HG02840 (cell line): ENCODE results near the gene MEN1.

ENCODE experiments used
- ATAC-seq: cut with Tn5 transposase; IDR thresholded peaks from one replicate; pipeline ENCODE4 v1.9.1; 2021; ENCODE audit warnings: mild to moderate bottlenecking, moderate library complexity, moderate number of reproducible peaks; ENCODE audit not compliant: unreplicated experiment, low FRiP score

Gene MEN1

DNA sequence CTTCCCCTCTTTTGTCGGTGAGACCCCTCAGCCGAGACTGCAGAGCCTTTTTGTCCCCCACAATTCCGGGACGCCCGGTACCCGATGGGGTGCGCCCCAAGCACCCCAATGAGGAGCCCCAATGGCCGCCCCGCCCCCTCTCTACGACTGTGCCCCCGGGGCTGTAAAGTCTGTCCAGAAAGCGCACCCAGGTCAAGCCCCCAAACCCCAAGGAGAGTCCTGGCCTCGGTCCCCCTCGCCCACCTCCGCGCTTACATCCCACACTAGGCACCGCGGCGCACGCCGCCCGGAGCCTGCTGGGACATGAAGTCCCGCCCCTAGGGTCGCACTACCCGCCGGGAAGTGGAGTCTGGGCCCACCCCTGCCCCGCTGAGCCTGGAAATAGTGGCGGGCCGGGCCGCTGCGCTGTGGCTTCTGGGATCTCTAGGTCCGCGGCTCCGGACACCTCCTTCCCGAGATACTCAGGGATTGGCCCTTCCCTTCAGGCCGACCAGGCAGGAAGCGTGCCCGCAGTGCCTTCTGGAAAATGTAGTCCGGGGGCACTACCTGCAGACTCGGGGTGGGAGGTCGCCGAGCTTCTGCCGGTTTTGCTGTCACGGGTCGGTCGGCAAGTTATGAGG lies at the start of gene MEN1:
Gene MEN1, minus strand, starts transcription at position 281 of the 620 bp plus-strand sequence. CDS start 442 bp downstream, outside the sequence.
- ATAC-seq: peak; percentile 68

DNA sequence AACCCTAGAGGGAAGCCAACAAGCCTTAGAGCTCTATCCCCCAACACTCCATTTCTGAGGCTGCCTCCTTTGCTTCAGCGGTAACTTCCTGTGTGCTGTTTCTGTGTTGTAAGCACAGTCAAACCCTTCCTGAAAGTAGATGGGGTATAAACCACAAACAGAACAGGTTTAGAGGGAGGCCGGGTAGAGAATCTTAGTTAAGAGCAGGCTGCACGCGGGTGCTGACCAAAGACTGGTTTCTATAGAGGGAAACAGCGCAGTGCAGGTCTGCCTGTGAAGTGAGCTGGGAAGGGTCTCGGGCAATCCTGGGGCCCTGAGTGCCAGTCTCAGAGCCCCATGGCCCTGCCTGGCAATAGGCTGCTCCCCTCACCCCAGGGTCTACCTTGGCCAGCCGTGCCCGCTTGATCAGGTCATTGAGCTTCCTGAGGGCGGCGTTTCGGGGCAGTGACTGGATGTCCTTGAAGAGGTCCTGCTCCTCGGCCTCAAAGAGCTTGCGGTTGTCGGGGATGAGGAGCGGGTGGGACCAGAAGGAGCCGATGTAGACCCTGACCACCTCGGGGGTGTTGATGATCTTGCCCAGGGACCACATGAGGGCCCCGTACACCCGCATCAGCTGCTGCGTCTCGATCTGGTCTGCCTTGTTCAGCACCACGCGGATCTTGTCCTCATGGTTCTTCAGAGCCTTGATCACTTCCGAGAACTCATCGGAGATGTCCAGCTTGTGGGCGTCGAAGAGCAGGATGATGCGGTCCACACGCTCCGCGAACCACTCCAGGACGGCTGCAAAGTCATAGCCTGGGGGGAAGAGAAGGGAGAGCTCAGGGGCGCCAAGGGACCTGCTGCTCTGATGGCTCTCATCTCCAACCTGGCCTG lies 49.4 kb upstream of the MEN1 start:
- ATAC-seq: peak; percentile 70

- peak; percentile 8 for ATAC-seq
Measured at GRCh38 chr11:64858467-64859263, 48.3 kb upstream of the MEN1 start.

DNA sequence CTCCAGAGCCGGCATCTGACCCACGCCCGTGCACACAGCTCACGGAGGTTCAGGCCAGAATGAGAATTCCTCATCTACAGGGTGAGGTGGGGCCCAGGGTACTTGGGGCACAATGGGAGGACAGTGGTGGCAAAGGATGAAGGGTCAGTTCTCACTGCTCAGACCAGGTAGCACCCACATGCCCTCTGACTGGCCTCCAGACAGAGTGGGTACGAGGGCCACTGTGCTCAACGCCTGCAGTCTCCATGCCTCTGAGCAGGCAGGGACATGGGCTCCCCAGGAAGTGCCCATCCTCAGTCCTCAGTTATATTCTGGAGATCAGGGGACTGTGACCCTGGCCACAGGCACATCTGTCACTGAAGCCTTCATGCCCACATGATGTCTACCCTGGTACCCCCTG lies 47.1 kb upstream of the MEN1 start:
- no peak for ATAC-seq

GRCh38 chr11:64856382-64857227 lies 46.3 kb upstream of the MEN1 start:
- ATAC-seq: no peak

- no peak for ATAC-seq
Measured at GRCh38 chr11:64855596-64856304, 45.4 kb upstream of the MEN1 start.

DNA sequence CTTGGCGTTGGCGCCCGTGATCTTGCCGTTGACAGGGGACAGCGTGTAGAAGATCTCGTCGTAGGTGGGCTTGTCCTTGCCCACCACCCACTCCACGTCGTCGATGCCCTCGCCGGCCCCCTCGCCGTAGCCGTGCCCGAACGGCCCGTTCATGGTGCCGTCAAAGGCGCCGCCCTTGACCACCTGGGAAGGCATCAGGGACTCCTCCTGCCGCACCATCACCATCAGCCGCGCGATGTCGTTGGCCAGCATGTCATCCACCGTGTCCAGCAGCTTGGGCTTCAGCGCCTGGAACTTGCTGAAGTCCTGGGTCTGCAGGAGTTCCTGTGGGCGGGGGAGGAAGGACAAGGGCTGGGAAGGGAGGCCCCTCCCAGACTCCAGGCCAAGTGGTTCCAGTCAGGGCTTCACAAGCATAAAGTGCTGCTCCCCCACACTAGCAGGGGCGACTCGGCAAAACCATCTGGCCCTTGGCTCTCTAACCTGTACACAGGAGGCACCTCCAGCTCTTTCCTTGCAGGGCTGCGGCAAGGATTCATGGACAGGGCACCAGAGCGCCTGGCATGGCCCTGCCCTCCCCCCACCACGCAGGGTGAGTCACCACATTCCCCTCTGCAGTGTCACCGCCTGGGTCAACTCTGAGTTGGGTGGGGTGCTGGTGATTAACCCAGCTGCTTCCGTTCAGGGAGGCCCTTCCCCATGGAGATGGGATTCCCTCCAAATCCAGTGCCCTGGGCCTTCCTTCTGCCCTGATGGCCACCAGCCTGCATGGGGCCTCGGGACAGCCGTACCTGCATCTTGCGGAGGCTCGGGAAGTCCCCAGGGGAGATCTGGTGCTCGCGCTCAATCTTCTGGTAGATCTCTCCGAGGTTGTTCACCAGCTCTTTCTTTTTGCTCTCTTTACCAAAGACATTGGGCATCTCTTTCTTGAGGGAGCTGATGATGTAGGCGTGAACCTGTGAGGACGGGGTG lies 44.5 kb upstream of the MEN1 start:
- no peak for ATAC-seq

DNA sequence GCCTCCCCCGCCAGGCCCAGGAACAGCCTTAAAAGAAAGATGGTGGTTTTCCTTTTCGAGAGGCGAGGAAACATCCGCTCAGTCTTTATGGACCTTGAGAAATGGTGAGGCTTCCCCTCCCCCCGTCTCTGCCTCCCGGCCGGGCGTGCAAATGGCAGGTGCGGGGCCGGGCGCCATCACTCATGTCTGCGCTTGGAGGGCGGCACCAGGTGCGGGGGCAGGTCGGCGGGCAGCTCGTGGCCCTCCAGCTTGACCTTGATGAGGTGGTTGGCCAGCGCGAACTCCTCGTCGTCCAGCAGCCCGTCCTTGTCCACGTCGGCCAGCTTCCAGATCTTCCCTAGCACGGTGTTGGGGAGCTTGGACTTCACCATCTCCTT lies 43.8 kb upstream of the MEN1 start:
- ATAC-seq: no peak

DNA sequence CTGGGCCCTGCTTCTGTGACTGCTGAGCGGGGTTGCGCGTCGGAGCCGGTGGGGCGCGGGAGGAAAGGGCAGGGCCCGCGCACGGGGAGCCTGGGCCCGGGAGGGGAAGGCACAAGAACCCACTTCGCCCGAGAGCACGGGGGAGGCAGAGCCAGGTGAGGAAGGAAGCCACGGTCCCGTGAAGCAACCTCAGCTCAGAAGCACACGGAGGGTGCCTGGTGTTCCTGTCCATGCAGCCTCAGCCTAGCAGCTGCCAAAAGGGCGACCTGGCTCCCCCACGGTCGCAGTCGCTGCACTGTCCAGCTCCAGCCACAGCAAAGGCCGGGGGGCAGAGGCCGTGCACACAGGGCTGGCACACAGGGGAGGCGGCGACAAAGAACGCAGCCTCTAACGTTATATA lies 43.4 kb upstream of the MEN1 start:
- no peak for ATAC-seq

DNA sequence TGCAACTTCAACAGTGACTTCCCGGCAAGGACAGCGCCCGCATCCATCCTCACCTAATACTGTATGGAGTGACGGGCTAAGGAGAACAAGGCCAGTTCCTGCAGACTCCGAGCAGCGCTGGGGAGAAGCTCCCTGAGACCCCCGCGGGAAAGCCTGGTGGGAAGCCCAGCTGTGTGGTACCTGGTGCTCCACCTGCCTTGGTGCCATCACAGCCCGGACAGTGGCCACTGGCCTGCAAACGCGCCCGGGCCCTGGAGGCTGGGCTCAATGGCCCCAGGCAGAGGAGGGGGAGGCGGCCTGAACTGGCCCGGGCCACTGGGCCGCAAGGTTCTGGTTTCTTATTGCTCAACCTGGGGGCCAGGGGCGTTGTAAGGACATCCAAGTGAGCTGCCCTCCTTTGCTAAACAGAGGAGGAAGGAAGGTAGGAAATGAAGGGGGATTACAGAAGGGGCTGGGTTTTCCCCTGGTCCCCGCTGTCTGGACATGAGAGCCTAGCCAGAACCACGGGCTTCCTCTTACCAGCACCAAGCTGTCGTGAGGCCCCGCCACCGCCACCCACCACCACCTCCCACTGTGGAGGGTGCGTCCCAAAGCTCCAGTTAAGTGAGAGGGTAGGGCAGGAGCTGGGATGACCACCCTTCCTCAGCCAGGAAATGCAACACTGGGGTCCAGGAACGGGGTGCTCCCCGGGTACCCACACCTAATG lies 42.6 kb upstream of the MEN1 start:
- no peak for ATAC-seq

- ATAC-seq: peak; percentile 3
Measured at GRCh38 chr11:64851831-64852351, 41.5 kb upstream of the MEN1 start.

DNA sequence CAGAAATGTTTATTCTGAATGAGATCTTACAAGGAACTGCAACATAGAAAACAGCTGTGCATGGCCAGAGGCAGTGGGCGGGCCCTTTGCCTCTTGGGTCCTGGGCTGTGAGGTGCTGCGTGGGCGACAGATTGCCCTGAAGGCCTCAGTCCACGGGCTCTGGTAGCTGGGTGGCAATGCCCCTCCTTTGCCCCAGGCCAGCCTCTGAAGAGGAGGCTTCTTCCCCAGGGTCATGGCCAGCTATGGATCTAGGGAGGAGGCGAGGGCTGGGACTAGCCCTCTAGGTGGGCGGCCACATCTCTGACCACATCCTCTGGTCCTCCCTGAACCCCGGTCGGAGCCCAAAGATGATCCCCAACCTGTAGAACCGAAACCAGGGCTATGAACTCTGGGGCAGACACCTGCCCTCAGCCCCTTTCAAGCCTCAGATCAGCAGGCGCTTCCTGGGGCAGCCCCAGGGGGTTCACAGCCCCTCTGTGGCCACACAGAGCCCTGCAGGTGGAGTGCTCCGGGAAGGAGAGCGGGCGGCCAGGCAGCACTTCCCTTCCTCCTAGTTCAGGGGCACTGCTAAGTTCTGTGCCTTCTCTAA lies 40.7 kb upstream of the MEN1 start:
- ATAC-seq: peak; percentile 51

- no peak for ATAC-seq
Measured at GRCh38 chr11:64849598-64850356, 39.4 kb upstream of the MEN1 start.

GRCh38 chr11:64848826-64849597 lies 38.7 kb upstream of the MEN1 start:
- no peak for ATAC-seq

DNA sequence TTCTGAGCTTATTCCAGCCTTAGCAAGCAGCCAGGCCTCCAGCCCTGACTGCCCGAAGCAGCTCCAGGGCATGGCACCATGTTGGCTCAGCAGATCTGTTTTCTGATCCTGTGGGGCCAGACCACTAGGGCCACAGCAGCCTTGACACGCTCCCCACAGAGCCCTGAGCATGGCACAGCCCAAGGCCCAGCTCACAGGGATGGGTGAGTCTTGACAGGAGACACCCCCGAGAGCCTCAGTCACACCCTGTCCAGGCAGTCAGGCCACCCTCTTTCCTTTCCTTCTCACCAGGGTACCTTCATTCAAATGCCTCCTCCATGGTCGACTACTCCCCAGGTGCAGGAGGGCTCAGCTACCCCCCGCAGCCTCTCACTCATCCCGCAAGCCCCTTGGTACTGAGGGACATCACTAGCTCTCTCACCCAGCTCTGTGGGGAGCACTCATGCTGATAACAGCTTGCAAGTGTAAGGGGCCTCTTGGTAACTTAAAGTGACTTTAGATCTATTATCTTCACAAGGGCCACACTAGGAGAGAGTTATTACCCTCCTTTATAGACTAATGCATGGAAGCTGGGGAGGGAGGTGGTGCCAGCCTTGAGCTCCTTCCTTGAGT lies 38.0 kb upstream of the MEN1 start:
- no peak for ATAC-seq
